Kidney (tissue), 14 donors: ENCODE data around the gene SLC39A11. TPM values are rescaled to one million over a fixed set of nuclear protein-coding genes. Genes with fewer than 3 reads are reported as not detected.
A peak's percentile ranks its signal among the peaks of the same experiment; 100 is the strongest.

Source experiments
- DNase-seq, 5 donors: peaks; one replicate each; pipeline ENCODE4 v3.0.0-alpha.2; 2013 to 2020
- FAIRE-seq: peaks from 2 replicates; lab custom pipeline; 2012; peaks lifted over from hg19 to GRCh38; lab: Jason Lieb, UNC
- H3K27ac ChIP-seq, 2 donors: one replicate each; pipeline ENCODE4 v1.7.0; 2013; ENCODE audit warnings: low read depth in 2 of 2, low read length in 2 of 2, inconsistent platforms in 1 of 2
- H3K27me3 ChIP-seq: one replicate; pipeline ENCODE4 v1.7.1; 2013; ENCODE audit warnings: low read length, inconsistent platforms; ENCODE audit not compliant: control insufficient read depth, insufficient read depth
- H3K36me3 ChIP-seq, 3 donors: one replicate each; pipeline versions ENCODE4 v1.7.0 to v1.7.1; 2013; ENCODE audit warnings: low read length in 3 of 3, control low read depth in 1 of 3, inconsistent platforms in 1 of 3; ENCODE audit not compliant: insufficient read depth in 3 of 3, control insufficient read depth in 2 of 3
- H3K4me1 ChIP-seq, 3 donors: one replicate each; pipeline versions ENCODE4 v1.7.0 to v1.7.1; 2013; ENCODE audit warnings: low read length in 3 of 3, inconsistent platforms in 1 of 3, low read depth in 1 of 3; ENCODE audit not compliant: control insufficient read depth in 2 of 3, insufficient read depth in 2 of 3
- H3K4me3 ChIP-seq, 3 donors: one replicate each; pipeline versions ENCODE4 v1.7.0 to v1.8.1; 2013; ENCODE audit warnings: low read length in 3 of 3, control low read depth in 1 of 3, inconsistent platforms in 1 of 3
- H3K9ac ChIP-seq, 3 donors: one replicate each; pipeline versions ENCODE4 v1.7.0 to v1.7.1; 2013; ENCODE audit warnings: low read length in 3 of 3, control low read depth in 1 of 3, inconsistent platforms in 1 of 3
- H3K9me3 ChIP-seq, 3 donors: one replicate each; pipeline versions ENCODE4 v1.7.0 to v1.7.1; 2013; ENCODE audit warnings: low read length in 3 of 3, control low read depth in 1 of 3, inconsistent platforms in 1 of 3; ENCODE audit not compliant: control insufficient read depth in 2 of 3, insufficient read depth in 1 of 3
- CTCF ChIP-seq: IDR thresholded peaks from 3 replicates; pipeline ENCODE4 v1.5.1; 2012; ENCODE audit warnings: mild to moderate bottlenecking, moderate library complexity, borderline replicate concordance; ENCODE audit not compliant: insufficient read depth; ENCODE audit errors: extremely low read depth
- intact Hi-C: fragments of 100-400 bp; cut with DNase I; formaldehyde crosslinking; loops from one replicate; pipeline ENCODE4 v1.11.1; 2022
- polyA plus RNA-seq: library from polyadenylated mRNA; stranded (reverse); fragments of 350-450 nt; fragmentation: Illumina TruSeq; extraction: RNeasy Lipid Tissue Mini Kit (QIAGEN cat#74804); gene quantifications from one replicate; pipeline ENCODE4 v1.2.3, GENCODE V29; 2014; ENCODE audit warnings: low read depth, low replicate concordance; ENCODE audit not compliant: insufficient read depth
- total RNA-seq: library from RNA; stranded (reverse); fragmentation: NEBNext Ultra II Directional; extraction: Animal tissue kit (Norgen Biotek cat#: 25700); gene quantifications from one replicate; pipeline ENCODE4 v1.2.1, GENCODE V29; 2021
- donor health status: control.
- donor health status: control.
- donor health status: control.
- donor health status: control.
- donor health status: control.
- donor health status: DM: yes; HTN: yes; CAD: no.
- donor health status: Normal renal cell carcinoma (clear cell type).

The SLC39A11 gene
- total and polyA plus RNA-seq, 2 donors from 2014 or later = 19.7 to 37.2 TPM

- Histone ChIP-seq H3K4me1 (no peaks in the 10 kb centered on the region), H3K36me3 (no peaks in the 10 kb centered on the region), H3K27ac (no peak overlapping the region), H3K27me3 (no peaks in the 10 kb centered on the region), H3K9me3 (no peaks in the 10 kb centered on the region), H3K9ac (no peak overlapping the region), H3K4me3 (no peak overlapping the region)
- DNase-seq (peak in 4 of 5 donors; percentile 19 to 46 (median 38)), FAIRE-seq (no peak)
- TF ChIP-seq CTCF = no peak
- intact Hi-C loops = no loop called here
Measured at GRCh38 chr17:72903522-72903921, 189.0 kb downstream of the SLC39A11 start.

- no peak overlapping the region for H3K4me3 ChIP-seq
- no peak for FAIRE-seq
- DNase-seq = no peak
- H3K9ac ChIP-seq = no peak overlapping the region
- H3K4me1 ChIP-seq = no peaks in the 10 kb centered on the region
- intact Hi-C loops = no loop called here
- H3K27me3 ChIP-seq = no peaks in the 10 kb centered on the region
- no peak overlapping the region for H3K27ac ChIP-seq
- H3K9me3 ChIP-seq = no peaks in the 10 kb centered on the region
- no peaks in the 10 kb centered on the region for H3K36me3 ChIP-seq
- TF ChIP-seq CTCF = no peak
Measured at GRCh38 chr17:72901657-72902056, 190.8 kb downstream of the SLC39A11 start.

GRCh38 chr17:72901083-72901482 is 191.4 kb downstream of the SLC39A11 start:
- H3K36me3 ChIP-seq = no peaks in the 10 kb centered on the region
- intact Hi-C loops = no loop called here
- H3K4me3 ChIP-seq = no peak overlapping the region
- no peak for FAIRE-seq
- peak in 4 of 5 donors; percentile 32 to 58 (median 35) for DNase-seq
- no peak for TF ChIP-seq CTCF
- H3K9me3 ChIP-seq = no peaks in the 10 kb centered on the region
- no peaks in the 10 kb centered on the region for H3K4me1 ChIP-seq
- H3K27ac ChIP-seq = no peak overlapping the region
- H3K27me3 ChIP-seq = no peaks in the 10 kb centered on the region
- H3K9ac ChIP-seq = no peak overlapping the region

- no peak for TF ChIP-seq CTCF
- Histone ChIP-seq H3K4me1 (no peaks in the 10 kb centered on the region), H3K9me3 (no peaks in the 10 kb centered on the region), H3K27ac (no peak overlapping the region), H3K9ac (no peak overlapping the region), H3K27me3 (no peaks in the 10 kb centered on the region), H3K4me3 (no peak overlapping the region), H3K36me3 (no peaks in the 10 kb centered on the region)
- FAIRE-seq (no peak), DNase-seq (peak in 1 of 5 donors; percentile 1)
- intact Hi-C loops = no loop called here
Measured at GRCh38 chr17:72900654-72900971, 191.9 kb downstream of the SLC39A11 start.
